HG02798 (cell line): Measurements from ENCODE around the gene XCL2.

Experiments
- ATAC-seq: cut with Tn5 transposase; IDR thresholded peaks from one replicate; pipeline ENCODE4 v1.9.1; 2021; ENCODE audit warnings: mild to moderate bottlenecking; ENCODE audit not compliant: unreplicated experiment, poor library complexity

Gene XCL2

DNA sequence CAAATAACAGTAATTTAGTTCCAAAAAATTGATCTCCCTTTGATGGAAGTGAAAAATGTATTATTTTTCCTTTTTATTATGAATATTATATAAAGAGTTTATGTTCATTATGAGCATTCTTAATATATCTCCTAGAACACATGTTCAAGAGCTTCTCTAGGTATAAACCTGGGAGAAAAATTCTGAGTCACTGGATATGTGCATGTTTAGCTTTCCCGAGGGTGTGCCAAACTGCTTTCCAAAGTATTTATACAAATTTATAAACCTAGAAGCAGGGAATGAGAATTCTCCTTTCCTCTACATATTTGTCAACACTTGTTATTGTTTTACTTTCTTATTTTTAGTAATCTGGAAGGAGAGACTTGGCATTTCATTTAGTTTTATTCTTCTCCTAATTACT is 25.0 kb downstream of the XCL2 start:
- ATAC-seq, result no peak

DNA sequence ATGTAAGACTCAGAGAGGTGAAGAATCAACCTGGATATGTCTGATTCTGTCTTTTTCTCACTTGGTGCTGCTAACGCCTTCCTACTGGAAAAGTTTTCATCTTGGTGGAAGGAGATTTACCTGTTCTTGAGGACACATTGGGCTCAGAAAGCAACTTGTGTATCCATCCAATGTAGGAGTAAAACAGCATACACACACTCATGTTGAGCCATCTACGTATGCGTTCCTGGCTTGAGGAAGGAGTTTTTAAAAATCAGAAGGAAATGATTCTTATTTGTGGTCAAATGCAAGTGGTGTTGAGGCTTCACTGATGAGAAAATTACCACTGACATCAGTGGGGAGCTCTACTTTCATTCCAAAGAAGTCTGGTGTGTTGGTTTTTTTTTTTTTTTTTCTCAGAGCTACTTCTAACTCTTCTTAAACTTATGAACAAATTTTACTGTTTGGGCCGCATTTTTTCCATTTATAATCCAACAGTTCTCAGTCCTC is 25.6 kb downstream of the XCL2 start:
- ATAC-seq, result no peak

DNA sequence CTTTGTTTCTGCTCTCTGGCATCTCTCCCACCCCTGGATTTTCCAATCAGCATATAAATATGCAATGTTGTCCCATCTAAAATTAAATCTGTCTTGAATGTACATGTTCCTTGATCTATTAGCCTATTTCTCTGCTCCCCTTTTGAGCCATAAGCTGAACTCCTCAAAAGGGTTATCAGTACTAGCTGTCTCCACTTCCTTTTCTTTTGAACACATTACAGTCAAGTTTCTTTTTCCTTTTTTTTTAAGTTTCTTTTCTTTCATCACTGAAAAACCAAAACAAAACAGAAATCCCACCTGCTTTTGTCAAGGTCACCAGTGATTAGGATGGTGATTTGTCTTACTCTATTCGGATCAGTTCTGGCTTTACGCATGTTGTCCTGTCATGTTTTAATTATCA is 29.3 kb downstream of the XCL2 start:
- no peak for ATAC-seq

DNA sequence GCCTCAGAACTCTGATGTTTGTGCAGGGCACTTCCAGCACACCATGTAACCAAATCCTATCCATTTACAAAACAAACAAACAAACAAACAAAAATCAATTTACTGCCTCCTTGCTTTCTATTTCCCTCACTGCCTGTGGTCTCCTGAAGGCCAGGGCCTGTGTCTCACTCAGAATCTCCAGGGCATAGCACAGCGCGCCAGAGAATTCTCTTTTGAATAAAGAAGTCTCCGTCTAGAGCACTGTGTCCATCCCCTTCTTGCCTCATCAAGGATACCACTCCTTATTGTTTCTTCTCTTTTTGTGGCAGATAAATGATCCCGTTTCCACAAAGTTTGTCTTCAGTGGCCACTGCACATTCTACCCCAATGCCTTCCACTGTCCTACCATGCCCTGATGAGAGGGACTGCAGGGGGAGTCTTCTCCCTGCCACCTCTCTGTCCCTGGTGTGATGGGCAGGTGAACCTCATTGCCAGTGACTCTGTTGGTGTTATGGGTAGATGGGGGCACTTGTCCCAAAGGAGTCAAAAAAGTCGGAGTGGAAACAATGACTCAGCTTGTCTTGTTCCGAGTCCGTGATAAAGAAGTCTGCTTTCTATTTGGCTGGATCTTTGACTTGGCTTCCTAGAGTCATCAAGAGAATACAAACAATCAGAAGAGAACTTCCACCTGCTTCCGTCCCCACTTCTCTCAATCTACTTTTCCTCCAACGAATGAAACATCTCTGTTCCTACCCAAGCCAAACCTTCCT is 30.0 kb downstream of the XCL2 start:
- ATAC-seq, result no peak

DNA sequence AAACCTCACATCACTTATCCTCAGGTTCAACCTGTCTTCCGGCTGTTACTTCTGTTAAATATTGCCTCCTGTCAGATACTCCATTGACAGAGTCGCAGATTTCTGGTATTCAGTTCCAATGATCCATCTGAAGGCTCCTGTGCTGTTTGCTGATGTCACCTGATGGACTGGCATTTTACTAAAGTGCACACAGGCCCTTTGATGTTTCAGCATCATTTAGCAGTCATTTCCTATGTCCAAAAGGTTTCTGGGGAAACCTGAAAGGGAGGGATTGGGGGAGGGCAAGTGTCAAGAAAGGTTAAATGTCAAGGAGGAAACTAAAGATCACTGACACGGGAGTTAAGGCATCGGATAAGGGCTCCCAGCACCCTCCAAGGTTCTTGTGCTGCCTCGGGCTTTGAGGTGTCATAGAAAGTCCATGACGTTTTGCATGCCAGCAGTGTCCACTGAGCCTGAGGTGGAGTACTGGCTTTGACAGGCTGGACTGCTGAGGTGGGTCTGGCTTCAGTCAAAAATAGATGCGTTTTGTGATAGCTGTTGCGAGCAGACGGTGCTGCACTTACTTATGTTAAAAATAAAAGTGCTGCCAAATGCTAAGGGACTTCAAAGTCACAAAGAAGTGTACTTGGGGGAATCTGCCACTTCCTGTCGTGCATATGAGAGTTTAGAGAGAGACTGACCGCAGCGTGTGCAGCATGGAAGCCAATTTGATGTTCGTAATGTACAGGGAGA is 30.8 kb downstream of the XCL2 start:
- ATAC-seq, result no peak

DNA sequence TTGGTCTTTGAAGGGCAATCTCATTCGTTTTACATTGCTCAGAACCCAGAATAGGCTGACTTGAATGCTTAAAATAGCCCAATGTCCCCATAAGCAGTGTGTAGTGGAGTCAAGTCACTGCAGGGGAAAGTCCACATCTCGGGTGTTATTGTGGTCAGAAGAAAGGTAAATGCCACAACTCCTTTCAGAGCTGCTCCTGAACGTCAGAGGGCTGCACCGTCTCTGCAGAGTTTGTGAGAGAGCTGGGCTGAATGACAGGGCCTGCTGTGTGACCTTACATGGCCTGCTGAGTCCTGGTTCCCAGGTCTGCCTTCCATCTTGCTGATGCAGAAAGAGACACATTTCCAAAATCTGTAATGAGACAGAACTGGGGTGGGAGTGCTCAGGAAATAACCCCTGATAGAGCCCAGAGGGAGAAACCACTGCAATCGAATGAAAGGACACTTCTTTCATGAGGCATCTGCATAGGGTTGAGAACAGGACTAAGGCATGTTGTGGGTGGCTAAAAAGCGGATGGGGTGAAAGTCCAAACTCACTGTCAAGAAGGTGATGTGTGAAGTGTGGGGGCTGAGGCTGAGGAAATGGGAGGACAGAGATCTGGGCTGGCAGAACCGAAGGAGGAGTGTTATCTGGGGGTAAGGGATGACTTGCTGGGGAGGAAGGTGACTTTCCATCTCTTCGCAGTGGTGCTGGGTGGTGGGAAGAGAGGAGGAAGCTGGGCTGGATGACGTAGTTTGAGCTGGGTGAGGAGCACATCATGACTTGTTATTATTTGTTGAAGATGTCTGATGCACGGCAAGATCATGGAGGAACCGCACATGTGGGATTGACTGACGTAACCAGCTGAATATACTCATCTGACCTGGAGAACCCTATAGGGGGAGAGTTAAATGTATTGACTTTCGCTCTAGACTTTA is 33.7 kb downstream of the XCL2 start:
- ATAC-seq, result peak; percentile 92

DNA sequence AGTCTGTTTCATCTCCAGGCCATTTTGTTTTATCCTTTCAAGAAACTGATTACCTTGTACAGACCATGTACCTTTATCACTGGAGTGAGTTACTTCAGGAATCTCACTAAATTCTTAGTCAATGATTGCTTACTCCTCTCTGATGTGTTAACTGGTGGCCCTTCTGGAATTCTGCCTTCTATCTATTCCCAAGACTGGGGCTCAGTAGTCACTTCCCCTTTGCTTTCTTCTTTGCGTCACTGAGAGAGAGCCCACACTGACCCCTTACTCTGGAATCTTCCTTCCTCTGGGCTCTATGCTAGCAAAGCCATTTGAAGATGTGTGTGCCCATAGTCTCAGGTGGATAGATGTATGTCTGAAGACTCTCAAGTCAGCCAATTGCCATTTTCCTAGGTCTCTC is 34.6 kb downstream of the XCL2 start:
- ATAC-seq, result no peak

DNA sequence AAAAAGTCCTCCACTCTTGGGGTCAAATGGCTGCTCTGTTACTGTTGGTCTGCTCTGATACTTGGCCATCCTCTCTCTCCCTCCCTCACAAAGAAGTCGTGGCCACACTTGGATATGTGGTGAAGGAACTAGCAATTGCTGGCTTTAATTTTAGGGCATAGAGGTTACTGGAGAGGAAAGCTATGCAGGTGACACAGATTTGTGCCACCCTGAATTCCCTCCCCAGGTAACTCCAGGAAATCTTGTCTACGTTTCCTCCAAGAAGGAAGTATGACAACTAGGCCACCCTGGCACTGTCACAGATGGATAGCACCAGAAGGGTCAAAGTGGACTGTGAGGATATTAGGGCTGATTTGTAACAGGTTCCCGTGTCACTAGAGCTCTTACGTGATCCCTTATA is 36.0 kb downstream of the XCL2 start:
- no peak for ATAC-seq

DNA sequence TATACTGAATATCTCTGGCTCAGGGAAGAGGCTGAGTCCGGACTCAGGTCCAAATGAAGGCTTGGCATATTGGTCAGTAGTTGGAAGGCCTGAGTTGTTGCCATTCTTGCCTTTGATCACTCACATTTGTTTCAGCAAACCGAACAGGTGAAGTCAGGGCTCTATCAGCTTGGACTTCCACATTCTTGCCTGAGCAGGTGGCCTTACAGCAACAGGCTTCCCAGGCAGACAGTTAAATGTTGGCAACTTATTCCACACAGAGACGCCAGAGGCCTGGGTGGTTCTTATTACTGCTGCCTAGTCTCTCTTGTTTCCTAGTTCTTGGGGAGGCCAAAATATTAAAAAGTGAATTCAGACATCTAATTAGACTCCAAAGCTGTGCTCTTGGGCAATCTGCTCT is 36.6 kb downstream of the XCL2 start:
- ATAC-seq, result no peak

DNA sequence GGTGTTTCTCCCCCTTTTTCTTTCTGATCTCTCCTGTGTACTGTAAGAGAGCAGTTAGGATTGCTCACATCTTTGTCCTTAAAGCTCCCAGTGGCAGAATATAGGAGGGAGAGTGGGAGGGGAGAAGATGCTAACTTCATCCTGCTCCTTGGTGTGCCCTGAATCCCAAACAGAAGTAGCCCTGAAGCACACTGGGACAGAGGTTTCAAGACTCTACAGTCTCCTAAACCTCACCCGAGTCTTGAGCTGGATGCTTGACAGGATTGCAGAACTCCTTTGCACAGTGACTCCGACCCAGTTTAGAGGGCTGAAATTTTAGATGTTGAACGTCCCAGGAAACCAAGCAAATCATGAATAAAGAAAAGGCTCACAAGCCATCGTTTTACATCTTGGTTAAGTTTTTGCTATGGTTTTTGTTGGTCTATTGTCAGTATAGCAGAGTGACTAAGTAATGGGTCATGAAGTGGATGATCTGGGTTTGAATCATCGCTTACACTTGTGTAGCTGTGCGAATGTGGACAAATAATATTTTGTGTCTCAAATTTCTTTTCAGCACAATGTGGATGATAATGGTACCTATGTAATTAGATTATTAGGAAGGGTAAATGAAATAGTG is 37.5 kb downstream of the XCL2 start:
- no peak for ATAC-seq

DNA sequence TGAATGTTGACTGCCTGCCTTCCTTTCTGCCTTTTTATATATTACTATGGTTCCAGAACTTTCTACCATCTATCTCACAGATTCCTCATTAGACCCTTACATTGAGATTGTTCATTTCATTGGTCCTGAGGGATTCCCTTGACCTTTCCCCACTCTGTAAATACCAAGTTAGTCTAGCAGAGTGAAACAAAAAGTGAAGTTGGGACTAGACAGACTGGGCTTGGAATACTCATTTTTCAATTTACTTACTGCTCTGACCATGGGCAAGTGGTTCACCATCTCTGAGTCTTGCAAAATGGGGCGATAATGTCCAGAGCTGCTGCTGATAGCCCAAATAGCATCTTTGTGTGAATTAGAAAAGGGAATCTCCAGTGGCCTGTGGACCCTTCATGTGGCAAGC is 38.8 kb downstream of the XCL2 start:
- ATAC-seq, result no peak

DNA sequence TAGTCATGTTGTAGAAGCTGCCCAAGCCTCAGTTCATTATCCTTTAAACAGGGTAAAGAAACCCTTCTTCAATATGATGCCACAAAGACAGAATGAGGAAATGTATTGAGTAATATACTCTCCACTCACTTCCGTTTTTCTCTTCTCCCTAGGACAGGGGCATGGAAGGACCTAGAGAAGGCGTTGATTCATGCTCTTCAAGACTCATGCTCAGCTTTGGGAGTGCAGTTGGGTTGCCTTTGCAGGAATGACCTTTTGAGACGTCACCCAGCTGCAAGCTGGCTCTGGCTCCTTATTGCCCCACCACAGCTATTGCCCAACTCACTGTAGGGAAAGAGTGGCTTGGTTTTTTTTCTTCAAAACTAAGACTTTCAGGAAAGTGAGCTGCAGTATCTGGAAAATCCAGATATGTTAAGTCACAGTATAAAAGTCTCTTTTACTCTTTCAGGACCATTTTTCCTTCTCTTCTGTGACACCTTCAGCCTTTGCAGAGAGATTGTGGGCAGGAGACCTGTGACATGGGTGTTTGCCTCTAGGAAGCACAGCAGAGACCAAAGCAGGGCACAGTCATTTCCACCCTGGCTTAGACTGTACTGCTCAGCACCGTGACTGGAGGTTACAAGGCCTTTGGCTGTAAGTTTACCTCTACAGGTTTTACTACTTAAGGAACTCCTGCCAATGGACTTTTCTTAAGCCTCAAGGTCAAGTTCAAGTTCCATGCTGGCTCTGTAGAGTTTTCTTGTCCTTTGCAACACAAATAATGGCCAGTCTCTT is 39.5 kb downstream of the XCL2 start:
- ATAC-seq, result peak; percentile 63

DNA sequence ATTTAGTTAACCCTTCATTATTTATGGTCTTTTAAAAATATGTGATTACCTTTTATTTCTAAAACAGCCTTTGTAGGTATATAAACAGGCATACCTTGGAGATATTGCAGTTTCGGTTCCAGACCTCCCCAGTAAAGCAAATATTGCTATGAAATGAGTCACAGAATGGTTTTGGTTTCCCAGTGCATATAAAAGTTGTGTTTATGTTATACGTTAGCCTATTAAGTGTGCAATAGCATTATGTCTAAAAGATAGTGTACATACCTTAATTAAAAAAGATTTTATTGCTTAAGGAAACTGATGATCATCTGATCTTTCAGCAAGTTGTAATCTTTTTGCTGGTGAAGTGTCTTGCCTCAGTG is 44.1 kb downstream of the XCL2 start:
- ATAC-seq, result no peak

DNA sequence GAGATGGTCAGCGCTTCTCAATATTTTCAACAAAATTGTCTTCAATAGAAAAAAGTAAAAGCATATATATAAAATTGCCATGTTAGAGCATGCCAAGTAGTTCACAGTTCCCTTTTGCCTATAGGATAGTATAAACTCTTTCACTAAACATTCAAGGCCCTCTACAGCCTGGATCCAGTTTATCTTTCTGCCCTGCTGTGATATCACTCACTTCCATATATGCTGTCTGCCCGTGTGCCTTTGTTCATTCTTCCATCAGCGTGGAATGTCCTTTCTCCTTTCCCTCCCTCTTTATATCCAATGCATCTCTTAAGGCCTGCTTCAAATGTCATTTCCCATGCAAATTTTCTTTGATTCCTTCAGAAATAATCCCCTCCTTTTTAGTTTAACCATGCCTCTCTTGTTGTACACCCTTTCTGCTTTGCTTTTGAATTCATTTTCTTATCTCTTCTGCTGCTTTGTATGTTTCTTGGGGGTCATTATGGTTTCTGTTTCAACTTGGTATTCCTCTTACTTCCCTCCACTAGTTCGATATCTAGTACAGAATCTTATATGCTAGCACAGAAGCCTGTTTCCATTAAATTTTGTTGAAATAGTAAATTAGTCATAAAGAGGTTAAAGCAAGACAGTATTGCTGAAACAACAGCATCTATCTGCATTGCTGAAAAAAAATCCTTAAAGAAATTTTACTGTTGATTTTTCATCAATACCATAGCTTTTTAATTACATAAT is 44.7 kb downstream of the XCL2 start:
- no peak for ATAC-seq

DNA sequence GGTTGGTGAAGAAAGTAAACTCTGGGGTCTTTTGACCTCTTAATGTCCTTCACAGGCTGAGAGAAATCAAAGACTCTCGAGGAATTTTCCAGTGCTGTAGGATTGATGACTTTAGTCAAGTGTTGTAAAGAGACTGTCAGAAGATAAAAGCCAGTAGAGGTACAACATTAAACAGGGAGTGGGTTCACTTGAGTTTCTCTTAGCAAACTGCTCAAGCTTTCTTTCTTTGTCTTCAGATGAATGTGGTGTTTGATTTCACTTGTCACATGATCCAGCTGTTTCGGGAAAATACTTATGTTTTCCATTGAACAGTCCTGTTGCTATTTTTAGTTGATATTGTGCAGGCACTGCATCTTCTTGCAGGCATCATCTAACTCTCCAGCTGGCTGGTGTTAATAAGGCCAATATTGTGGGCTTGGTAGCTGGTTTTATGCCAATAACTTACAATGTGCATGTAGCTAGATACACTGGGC is 45.6 kb downstream of the XCL2 start:
- ATAC-seq, result no peak

DNA sequence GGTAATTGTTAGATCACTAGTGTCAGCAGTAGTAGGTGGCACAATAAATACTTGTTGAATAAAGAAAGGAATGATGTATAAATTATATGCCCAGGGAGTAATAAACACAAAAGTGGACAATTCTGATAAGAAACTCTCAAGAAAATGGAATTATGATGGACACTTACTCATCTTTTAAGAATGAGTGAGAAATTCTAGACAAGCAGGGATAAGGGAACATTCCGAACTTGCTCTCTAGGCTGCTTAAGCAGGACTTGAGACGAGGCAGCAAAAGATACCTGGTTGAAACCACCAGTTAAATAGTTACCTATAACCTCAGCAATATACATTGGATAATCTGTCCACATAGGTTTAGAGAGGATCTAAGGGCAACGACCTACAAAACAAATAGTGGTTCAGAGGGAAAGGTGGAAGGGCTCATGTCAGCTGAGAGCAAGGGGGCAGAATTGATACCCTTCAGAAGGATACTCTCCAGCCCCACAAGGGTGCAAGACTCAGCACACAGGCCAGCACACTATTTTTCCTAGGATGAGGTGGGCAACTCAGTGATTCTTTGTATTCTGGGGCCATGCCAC is 46.3 kb downstream of the XCL2 start:
- no peak for ATAC-seq

DNA sequence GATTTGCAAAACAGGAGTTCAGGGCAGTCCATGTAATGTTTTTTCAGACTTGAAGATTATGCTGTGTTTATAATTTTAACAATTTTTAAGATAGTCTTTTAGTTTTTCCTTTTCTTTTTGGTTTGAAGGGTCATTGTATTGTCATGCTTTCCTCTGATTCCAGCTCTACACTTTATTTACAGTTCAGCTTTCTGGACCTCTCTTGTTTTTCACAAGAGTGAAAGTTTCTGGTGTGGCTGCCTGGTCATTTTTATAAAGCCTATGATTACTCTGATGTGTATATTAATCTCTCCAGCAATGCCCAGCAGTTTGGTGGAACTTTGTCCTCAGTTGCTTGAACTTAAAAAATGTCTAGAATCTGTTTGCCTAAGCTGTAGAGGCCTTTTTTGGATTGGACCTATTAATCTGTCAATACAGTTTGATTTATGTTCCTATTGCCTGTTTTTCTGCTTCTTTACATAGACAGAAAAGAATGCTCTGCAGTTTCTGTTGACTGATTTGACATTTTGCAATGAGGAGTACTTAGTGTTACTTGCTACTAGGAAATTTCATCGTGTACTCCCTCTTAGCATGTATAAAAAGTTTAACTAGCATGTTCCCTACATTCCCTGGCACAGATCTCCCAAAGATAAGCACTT is 52.2 kb downstream of the XCL2 start:
- no peak for ATAC-seq
